Measurements from ENCODE around the gene IMMP2L. TPM values are rescaled to one million over a fixed set of nuclear protein-coding genes. Genes with fewer than 3 reads are reported as not detected.

The IMMP2L gene
- total and polyA plus RNA-seq, 2 of the 4 experiments (the other 2 are of a cell fraction), result 5.8 to 9.3 TPM

DNA sequence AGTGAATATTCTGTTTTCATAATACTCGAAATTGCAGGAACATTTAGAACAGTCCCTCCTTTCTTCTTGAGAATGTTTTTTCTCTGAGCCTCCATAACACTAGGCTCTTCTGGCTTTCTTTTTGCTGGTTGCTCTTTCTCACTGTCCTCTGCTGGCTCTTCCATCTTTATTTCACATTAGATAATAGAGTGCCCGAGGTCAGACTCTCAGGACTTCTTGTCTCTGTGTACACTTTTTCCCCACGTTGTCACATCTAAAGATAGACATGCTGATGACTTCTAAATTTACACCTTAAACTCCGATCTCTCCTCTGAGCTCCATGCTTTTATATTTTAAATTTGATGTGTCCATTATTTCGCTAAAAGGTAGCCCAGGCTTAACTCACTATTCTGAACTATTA is 486.8 kb downstream of the IMMP2L start:
- WGBS, 2 experiments (ENCODE audit: extremely low coverage in 2 of 2, insufficient read length in 1 of 2), result no CpG with 5 or more reads among the region's 5 CpGs
- Histone ChIP-seq H3K9ac (ENCODE audit: low read depth, low read length) (no peak overlapping the region), H3K4me2 (ENCODE audit: low read depth, low read length) (no peak overlapping the region), H3K14ac (replicated peaks; ENCODE audit: low read depth, low read length) (no peak overlapping the region), H4K8ac (ENCODE audit: low read depth in 2 of 2, low read length in 2 of 2) (no peak overlapping the region), H2BK20ac (ENCODE audit: low read depth, low read length) (no peak overlapping the region), H3K9me1 (ENCODE audit: insufficient read depth, low read length) (no peaks in the 10 kb centered on the region), H3K4me3 (ENCODE audit: insufficient read depth, low read depth, low read length) (no peak overlapping the region), H4K5ac (ENCODE audit: low read depth, low read length) (no peak overlapping the region), H3K4me1 (ENCODE audit: control insufficient read depth, insufficient read depth, low read length) (peaks cover 6% of the 10 kb centered on the region), H3K23ac (ENCODE audit: low read depth, low read length) (no peak overlapping the region), H3K56ac (ENCODE audit: extremely low read depth, insufficient read depth, low read length) (no peak overlapping the region), H3K27ac (ENCODE audit: insufficient read depth, low read length) (no peak overlapping the region), H2BK120ac (ENCODE audit: low read depth, low read length) (no peak overlapping the region), H3K36me3 (ENCODE audit: control insufficient read depth, insufficient read depth, low read length) (no peaks in the 10 kb centered on the region), H4K91ac (ENCODE audit: insufficient read depth, low read depth, low read length) (no peak overlapping the region), H3K9me3 (ENCODE audit: control insufficient read depth, insufficient read depth, low read length) (no peaks in the 10 kb centered on the region), H3K79me1 (ENCODE audit: low read depth in 1 of 2, low read length in 2 of 2) (no peaks in the 10 kb centered on the region), H2BK15ac (ENCODE audit: low read depth, low read length) (no peak overlapping the region), H2BK5ac (ENCODE audit: low read depth, low read length, poor library complexity, severe bottlenecking) (no peak overlapping the region), H2AK9ac (replicated peaks; ENCODE audit: low read depth, low read length, poor library complexity) (no peak overlapping the region), H2AFZ (replicated peaks; ENCODE audit: low read length, poor library complexity) (no peak overlapping the region), H2AK5ac (ENCODE audit: low read depth, low read length) (no peak overlapping the region), H4K20me1 (ENCODE audit: insufficient read depth, low read length) (no peaks in the 10 kb centered on the region), H3K27me3 (ENCODE audit: control insufficient read depth, insufficient read depth, low read length) (no peaks in the 10 kb centered on the region), H3K18ac (ENCODE audit: low read depth, low read length) (no peak overlapping the region), H3K4ac (ENCODE audit: low read depth, low read length) (no peak overlapping the region)
- CTCF ChIA-PET, result interaction anchor here (1.0 kb wide), 2 partner anchors 11 to 148 kb away, joined by 3 to 4 read pairs; no protein-coding TSS in a partner anchor
- POLR2A ChIA-PET (ENCODE audit: unreplicated experiment), result no interaction called here
- in situ Hi-C loops (cut with MboI; ENCODE audit: low sequenced_read_pairs) (no loop called here), dilution Hi-C loops (cut with HindIII; ENCODE audit: low sequenced_read_pairs, unreplicated experiment) (no loop called here), intact Hi-C loops (cut with micrococcal nuclease) (no loop called here)
- TF ChIP-seq FOS (IDR thresholded peaks at IDR 0.05; ENCODE audit: low read depth, low read length), result no peak
- ATAC-seq (ENCODE audit: low read depth) (no peak), DNase-seq (no peak)
- no TSS peak for BruUV-seq (replicated peaks)
